Stimulated activated CD4-positive, alpha-beta T cell treated with anti-CD3 and anti-CD28 coated beads, Interleukin-15, amount 100 ng/mL, for 24 hours (primary cell): ENCODE data around the gene VIM.
"Not testable (repeated sequence)": the region's sequence is repeated elsewhere in the genome, so short reads cannot be mapped to it uniquely, and the experiment has no call there.

Experiments used
- DNase-seq: peaks from one replicate; pipeline ENCODE4 v3.0.0-alpha.2; 2020

Gene VIM

DNA sequence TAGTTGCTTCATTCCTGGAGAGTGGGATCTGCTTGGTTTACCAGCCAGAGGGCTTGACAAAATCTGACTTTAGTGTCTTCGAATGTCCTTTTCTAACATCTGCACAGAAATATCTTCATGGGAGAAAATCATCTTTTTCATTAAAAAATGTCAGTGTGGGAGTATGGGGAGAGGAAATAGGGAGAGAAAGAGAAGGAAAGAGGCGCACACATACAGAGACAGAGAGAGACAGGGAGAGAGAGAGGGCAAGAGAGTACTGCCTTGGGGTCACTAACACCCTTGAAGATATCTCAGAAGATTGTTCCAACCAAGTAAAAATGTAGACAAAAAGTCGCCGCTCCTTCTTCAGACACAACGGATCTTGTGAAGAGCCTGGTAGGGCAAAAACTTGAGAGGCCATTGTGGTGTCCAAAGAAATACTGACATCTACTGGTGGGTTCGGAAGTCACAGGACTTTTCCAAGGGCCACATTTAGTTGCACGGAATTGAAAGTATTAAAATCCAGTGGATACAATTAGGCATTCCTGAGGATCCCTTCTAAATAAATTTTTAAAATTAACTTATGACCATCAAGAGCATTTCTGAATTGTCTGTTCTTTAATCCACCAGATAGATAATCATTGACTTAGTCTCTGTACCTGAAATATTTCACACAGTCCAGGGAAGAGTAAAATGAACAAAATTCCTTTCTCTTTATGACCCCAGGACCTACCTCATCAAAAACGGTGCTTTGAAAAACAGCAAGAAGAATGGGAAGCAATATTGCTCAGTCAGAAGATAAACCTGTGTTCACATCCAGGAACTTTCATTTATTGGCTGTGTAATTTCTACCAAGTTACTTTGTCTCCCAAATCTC, 29.7 kb downstream of the VIM start:
- DNase-seq = peak; percentile 58

DNA sequence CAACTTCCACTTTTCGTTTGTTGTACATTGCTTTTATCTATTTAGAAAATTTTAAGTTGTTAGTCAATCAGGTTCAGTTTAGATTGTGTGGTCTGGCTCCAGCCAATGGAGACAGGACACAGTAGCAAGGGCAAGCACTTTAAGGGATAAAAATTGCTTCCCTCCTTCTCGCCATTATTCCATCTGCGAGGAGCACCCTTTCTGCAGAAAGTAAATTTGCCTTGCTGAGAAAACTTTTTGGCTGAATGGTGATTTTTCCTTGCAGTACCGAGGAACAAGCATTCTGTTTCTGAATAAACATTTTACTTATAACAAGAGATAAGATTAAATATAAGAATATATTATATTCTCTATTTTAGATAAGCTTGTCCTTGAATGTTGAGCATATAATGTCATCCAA, 34.5 kb downstream of the VIM start:
- DNase-seq = no peak

DNA sequence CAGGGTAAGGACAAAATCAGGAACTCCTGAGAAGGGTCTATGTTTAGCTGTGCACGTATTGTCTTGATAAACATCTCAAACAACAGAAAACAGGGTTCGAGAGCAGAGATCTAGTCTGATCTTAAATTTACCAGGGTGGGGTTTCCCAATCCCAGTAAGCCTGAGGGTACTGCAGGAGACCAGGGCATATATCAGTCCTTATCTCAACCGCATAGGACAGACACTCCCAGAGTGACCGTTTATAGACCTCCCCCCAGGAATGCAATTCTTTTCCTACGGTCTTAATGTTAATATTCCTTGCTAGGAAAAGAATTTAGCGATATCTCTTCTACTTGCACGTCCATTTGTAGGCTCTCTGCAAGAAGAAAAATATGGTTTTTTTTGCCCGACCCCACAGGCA, 35.5 kb downstream of the VIM start:
- DNase-seq = no peak

DNA sequence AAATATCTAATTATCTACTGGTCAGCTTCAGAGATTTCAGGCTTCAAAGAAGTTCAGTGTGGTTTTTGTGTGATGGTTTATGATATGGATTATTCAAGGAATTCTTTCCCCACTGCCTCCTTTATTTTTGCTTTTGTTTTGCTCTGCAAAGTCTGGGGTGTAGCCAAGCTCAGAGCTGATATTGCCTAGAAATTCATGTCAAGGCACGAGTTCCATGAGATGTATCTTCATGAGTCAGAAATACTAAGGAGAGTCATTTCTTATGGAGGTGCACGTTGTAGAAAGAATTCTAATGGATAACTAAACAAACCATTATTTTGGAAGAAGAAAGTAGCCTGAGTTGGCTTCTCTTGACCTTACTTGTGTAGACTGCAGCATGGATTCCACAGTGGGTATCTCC, 37.4 kb downstream of the VIM start:
- no peak for DNase-seq

DNA sequence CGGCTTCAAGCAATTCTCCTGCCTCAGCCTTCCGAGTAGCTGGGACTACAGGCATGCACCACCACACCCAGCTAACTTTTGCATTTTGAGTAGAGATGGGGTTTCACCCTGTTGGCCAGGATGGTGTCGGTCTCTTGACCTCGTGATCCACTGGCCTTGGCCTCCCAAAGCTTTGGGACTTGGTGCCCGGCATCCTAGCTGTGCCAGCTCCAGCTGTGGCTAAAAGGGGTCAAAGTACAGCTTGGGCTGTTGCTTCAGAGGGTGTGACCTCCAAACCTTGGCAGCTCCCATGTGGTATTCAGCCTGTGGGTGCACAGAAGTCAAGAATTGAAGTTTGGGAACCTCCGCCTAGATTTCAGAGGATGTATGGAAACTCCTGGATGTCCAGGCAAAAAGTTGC, 38.5 kb downstream of the VIM start:
- not testable (repeated sequence) for DNase-seq

DNA sequence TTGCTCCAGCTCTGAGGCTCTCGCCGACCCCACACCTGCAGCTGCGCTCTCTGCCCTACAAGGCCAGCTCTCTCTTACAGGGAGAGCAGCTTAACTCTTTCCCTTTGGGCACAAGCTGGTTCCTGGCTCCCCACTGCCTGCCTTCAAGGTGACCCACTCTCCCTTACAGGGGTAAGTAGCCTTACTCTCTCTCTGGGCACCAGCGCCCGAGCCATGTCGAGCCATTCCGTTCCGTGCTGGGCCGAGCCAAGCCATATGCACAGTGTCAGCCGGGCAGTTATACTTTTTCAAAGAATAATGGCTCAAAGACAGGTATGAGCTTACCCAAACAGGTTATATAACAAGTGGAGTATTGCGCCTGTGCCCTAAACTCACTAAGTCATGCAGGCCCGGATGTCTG, 44.6 kb downstream of the VIM start:
- DNase-seq = no peak

DNA sequence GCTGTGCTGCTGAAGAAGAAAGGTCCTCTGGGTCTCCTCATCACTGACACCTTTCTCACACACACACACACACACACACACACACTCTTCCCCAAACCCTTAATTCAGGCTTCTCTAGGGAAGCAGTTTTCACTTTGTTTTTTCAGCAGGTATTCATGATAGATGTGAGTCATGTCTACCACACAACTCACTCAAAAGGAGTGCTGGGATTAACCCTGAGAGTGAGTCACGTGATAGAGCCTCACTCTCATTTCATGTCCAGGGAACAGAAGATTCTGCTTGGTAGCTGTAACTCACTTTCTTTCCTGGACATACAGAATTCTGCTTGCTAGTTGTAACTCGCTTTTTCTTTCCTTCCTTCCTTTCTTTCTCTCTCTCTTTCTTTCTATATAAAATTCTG, 45.4 kb downstream of the VIM start:
- no peak for DNase-seq

DNA sequence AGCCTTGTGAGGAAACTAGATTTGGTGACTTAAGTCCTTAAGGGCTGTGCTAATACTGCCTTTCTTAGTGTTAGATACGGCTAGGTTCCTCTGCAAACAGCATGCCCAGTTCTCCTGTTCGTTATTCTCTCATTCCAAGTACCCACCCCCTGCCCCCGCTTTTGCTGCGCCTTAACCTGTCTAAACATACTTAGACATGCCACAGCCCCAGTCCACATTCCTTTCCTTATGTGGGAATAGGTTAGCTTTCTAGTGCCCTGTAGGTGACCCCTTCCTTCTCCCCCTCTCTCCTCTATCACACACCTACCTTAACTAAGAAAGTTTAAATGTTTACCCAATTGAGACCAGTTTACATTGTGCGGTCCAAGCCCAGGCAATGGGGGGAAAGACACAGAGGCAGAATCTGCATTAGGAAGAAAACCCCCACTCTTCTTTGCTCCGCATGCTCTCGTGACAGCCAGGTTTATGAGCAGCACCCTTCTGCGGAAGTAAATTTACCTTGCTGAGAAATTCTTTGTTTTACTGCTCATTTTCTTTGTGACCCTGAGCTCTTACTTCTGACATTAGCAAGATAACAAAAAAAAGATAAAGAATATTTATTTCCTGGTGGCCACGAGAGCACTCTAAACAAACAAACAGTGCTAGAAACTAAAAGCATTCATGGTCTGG, 48.8 kb downstream of the VIM start:
- no peak for DNase-seq

DNA sequence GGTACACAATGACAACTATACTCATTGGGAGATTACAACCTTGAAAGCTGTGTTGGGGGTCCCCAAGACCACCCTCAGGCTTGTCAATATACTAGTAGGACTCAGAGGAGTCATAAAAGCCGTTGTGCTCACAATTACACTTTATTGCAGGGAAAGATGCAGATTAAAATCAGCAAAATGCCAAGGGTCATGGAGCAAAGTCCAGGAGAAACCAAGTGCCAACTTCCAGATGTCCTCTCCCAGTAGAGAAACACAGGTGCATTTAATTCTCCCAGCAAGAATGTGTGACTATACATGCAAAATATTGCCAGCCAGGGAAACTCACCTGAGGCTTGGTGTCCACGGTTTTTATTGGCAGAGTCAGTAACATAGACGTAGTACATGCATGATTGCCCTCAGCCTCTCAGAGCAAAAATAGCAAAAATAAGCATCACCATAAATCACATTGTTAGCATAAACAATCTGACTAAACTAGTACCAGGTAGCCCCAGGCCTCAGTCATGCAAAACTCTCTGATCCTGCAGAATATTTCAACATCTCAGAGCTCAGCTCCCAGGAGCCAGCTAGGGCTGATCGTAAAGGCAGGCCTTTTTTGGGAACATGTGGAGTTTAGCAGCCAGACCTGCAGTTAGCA, 50.7 kb downstream of the VIM start:
- DNase-seq = no peak

DNA sequence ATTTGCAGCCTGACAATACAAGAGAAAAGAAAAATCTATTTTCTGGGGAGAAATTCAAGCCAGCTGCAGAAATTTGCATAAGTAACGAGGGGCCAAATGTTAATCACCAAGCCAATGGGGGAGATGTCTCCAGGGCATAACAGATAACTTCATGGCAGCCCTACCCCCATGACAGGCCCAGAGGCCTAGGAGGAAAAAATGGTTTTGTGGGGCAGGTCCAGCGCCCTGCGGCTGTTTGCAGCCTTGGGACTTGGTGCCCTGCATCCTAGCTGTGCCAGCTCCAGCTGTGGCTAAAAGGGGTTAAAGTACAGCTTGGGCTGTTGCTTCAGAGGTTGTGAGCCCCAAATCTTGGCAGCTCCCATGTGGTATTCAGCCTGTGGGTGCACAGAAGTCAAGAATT, 54.3 kb downstream of the VIM start:
- DNase-seq = no peak

DNA sequence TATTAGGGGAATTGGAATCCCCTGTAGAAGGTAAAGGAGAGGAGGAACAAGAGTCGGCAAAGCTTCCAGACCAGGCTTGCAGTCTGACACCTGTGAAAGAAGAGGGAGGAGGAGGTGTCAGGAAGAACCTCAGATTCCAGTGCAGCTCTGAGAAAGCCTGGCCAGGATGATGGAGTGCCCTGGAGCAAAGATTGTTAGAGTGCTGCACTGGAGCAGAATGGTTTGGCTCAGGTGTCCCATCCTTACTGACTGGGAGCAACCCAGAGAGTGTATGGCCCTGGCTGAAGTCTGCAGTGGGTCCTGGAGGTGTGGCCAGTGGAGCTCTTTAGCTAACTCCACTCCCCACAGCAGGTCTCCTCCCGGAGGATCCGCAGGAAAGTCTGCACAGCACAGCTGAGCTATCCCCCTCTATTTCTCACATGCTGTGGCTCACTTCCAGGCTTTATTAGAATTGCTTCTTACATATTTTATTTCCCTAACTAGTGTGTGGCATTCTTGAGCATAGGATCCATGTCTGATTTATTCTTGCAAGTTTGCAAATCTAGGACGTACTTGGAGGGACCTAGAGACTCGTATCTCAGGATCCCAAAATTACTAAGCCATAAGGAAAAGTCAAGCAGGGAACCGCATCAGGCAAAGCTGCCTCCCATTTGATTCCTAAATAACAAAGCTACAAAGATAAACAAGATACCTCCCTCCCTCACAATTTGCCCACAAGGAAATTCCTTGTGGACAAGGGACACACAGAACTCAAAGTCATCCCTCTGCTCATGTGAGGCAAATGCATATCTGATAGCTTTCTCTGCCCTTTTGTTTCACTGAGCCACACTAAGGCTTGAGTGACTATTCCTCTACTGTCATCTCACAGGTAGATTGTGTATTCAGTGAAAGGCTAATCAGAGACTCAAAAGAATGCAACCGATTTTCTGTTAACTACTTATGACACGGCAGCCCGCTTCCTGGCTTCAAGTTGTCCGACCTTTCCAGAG, 58.8 kb downstream of the VIM start:
- DNase-seq = no peak
